ACHN (cell line): ENCODE results near the gene COA1.

Experiments
- DNase-seq: peaks from one replicate; pipeline ENCODE4 v3.0.0-alpha.2; 2015
- in situ Hi-C: cut with HindIII; loops from 2 replicates; pipeline ENCODE4 v1.10.0; 2017; ENCODE audit warnings: low sequenced_read_pairs, low pct_ligation_motif_present, low pct_unique_long_range_greater_than_20kb

COA1 gene

DNA sequence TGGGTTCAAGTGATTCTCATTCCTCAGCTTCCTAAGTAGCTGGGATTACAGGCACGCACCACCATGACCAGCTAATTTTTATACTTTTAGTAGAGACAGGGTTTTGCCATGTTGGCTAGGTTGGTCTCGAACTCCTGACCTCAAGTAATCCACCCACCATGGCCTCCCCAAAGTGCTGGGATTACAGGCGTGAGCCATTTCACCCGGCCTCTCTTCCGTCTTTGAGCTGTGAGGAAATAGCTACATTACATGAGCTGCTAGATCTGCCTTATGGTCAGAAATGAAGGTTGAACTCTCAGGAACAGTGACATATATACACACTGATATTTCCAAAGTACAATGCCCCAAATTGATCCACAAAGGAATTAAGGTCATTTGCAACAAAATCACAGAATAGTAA, 31.5 kb upstream of the COA1 start:
- in situ Hi-C loops, result no loop called here
- no peak for DNase-seq

DNA sequence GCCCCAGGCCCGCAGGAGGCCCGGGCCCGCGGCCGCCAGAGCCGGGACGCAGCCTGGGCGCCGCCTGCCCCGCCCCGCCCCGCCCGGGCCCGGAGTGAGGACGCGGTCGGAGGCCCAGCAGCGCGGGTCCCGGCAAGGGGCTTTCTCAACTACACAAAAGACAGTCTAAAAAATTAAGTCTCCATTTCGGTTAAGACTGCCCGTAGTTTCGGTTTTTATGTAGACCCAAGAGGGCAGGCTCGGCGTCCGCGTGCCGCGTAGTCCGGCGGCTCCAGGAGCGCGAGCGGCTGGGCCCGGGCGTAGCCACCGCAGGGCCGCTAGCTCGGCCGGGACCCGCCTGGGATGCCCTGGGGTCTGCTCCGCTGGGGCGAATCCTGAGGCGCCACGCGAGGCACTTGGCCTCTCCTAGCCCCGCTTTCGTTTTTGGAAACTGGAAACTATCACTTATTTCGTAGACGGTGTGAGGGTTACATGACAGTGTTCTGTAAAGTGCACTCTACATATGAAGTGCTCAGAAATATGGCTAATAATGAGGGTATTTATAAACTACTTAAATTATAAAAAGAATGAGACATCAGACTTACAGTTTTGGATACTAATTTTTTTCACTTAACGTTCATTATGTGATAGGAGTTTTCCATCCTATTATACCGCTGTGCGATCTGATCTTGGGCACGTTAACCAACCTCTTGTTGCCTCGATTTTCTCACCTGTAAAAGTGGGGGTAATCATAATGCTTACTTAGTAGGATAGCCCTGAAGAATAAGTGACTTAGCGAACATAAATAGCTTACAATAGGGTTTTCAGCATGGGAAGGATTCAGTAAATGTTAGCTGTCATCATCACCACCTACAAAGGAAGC, 29.7 kb upstream of the COA1 start:
- in situ Hi-C loops, result no loop called here
- peak; percentile 57 for DNase-seq

DNA sequence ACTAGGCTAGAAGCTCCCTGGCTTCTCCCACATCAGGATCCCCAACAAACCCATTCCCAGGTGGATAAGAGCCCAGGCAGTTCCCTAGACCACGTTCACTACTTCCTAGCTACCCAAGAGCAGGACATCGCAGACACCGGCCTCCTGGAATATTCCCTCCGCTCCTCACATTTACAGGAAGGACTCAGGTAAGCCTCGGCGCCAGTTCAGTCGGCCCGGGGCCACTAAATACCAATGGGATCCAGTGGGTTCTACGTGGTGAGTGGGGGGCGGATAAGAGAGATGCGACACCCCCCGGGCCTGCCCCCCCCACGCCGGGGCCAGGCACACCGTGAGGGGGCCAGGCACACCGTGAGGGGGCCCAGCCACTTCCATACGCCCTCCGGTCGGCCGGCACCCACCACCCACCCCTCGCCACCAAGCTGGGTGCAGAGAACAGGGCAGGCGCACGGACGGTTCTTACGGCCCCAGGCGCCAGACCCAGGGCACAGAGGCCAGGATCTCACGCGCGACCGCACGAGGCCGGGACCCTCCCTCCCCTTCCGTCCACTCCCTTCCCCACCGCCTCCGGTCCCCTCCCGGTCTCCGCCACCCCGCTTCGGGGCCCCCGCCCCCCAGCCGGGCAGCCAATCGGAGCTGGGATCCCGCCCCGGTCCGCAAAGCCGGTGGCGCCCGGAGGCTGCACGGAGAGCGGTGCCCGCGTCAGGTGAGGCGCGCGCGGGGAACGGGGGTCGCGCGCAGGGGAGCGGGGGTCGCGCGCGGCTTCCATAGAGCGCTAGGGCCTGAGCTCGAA, 28.9 kb upstream of the COA1 start, which contains the start of gene BLVRA:
BLVRA (plus strand) TSS at position 652 of the 793 bp plus-strand sequence. CDS start 12,479 bp downstream, outside the sequence.
- peak; percentile 76 for DNase-seq
- in situ Hi-C loops, result no loop called here

DNA sequence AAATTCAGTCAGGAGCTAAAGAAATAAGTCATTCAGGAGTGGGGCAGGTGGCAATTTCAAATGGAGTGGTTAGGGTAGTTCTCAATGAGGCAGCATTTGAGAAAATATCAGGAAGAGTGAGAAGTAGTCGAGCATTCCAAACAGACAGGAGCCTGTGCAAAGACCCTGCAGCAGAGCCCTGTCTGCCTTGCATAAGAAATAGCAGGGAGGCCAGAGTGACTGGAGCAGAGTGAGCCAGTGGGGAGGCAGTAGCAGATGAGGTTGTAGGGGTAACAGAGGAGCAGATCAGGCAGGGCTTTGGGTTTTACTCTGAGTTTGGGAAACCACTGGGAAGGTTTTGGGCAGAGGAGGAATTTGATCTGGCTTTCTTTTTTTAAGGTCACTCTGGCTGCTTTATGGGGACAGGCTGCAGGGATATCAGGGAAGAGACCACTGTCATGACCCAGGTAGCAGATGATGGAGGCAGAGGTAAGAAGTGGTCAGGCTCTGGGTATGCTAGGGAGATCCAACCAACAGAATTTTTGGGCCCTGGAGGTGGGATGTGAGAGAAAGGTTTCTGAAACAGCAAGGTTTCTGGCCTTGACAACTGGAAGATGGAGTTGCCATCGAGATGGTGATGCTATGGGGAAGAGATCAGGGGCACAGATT, 27.9 kb upstream of the COA1 start:
- DNase-seq, result no peak
- in situ Hi-C loops, result no loop called here

DNA sequence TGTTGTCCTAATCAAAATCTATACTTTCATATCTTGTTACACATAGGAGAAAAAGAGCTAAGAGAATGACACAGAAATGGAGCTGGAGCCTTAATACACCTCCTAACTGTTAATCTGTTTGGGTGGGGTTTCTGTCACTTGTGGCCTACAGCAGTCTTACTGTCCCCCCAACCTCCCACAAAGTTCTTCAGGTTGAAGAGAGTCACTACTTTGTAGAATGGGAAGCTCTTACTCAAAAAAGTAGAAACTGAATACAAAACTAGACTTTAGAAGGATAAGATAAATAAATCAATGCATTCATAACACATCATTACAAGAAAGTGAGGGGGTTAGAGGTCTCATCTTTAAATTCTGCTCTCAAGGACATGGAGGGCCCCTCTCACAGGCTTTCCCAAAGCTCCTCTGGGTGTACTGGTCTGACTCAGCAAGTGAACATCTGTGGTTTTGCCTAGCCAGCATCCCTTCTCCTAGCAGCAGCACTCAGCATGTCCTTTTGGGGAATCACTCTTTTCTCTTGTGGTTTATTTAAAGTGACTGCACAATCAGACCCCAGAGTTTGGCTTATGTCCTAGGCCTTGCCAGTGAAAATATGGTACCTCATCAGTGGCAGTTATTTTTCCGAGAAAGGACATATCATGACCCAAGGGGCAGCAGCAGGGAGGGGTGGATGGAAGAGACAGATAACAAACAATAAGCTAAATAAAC, 27.2 kb upstream of the COA1 start:
- DNase-seq, result peak; percentile 49
- in situ Hi-C loops, result no loop called here

DNA sequence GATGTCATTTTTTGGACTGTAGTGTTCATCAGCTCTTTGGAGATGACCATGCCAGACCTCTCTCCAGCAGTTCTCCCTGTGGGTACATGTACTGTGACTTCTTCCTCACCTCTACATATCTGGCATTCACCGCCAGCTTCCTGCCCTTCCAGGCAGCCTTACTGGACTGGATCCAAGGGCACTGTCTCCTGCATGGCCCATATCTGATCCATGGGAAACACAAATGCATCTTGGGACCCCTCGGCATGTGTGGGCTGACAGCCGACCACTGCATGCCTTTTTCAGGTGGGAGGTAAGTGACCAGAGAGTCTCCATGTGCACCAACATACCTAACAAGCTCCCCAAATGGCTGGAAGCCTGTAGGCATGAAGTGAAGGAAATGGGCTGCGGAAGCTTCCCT, 25.3 kb upstream of the COA1 start:
- DNase-seq, result no peak
- in situ Hi-C loops, result no loop called here

DNA sequence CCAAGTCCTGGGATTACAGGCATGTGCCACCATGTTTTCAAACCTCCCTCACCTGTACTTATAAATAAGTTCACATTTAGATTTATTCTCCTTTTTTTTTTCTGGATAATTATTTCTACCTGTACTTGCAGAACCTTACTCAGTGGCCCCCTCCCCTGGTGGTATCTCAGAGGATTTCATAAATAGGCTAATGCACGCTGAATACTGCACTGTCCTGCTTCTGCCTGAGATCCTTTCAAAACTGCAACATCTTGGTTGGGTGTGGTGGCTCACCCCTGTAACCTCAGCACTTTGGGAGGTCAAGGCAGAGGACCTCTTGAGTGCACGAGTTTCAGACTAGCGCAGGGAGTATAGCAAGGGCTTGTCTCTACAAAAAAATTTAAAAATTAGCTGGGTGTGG, 24.5 kb upstream of the COA1 start:
- in situ Hi-C loops, result no loop called here
- no peak for DNase-seq

DNA sequence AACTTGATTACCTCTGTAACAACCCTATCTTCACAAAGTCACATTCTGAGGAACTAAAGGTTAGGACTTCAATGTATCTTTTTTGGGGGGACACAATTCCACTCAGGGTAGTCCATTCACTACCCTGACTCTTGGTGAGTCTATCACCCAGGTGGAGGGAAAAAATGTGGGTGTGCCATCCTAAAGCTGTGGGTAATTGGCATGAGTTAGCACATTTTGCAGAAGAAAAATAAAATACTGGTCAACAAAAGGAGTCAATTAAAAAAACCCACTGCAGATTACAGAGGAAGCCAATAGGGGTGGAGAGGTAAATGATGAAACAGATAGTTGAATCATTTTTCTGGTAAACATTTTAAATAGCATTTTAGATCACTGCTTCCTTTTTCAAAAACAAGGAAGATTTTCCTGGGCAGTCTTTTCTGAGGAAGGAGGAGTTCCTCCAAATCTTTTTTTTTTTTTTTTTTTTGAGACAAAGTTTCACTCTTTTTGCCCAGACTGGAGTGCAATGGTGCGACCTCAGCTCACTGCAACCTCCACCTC, 24.0 kb upstream of the COA1 start:
- no peak for DNase-seq
- in situ Hi-C loops, result no loop called here

DNA sequence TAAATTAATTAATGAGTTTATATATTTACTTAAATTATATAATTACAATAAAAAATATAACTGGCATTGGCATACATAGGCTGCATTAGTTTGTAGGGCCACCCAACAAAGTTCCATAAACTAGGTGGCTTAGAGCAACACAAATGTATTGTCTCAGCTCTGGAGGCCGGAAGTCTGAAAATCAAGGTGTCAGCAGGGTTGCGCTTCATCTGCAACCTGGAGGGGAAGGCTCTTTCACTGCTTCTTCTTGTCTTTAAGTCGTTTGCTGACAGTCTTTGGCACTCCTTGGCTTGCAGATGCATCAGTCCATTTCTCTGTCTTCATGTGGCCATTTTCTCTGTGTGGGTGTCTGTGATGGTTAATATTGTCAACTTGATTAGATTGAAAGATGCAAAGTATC, 23.1 kb upstream of the COA1 start:
- in situ Hi-C loops, result no loop called here
- no peak for DNase-seq

DNA sequence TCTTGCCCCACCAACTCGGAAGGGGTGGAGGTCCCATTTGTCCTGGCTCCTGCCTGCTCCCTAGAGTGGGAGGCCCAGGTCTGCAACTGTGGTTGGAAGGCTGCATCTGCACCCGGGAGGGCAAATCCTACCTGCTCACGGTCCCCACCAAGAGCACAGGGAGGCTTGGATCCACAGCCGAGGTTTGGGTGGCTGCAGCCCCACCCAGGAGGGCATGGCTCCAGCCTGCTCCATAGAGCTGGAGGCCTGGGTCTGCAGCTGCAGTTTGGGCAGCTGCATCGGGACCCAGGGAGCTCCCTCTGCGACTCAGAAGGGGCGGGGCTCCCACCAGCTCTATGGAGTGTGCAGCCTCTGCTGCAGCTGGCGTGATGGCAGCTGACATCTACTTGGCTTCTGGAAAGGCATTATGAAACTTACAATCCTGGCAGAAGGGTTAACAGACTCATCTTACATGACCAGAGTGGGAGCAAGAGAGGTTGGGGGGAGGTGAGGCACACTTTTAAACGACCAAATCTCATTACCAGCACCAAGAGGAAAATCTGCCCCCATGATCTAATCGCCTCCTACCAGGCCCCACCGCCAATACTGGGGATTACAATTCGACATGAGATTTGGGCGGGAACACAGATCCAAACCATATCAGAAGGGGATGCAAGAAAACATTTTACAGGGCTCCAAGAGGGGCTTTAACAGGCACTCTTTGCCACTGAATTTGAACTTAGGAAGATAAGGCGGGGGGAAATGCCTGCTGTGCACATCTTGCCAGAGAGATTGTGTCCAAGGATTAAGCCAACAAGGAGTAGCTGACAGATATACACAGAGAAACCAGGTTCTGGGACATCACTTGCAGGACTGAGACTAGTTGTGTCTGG, 20.9 kb upstream of the COA1 start:
- no peak for DNase-seq

DNA sequence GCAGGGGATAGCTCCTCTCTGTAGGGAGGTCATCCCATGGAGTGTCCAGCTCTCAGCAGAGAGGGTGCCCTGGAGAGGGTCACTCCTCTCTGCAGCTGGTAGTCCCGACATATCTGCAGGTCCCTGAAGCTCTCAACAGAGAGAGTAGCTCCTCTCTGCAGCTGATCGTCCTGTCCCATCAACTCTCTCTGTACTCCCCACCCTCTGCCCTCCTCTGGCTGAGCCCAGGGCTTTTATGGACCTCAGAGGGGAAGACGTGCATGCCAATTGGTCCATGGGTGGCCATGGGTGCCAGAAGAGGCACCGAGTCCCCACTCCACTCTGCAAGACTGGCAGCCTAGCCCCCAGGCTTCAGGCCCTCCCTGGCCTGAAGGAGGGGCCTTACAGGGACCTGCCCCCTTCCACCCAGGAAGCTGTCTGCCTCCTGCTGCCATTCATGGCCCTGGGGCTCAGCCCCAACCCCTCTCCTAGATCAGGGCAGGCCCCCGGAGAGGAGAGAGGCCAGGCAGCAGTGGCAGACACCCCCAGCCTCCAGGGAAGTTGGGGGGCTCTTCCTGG, 20.1 kb upstream of the COA1 start:
- in situ Hi-C loops, result no loop called here
- no peak for DNase-seq

More for the DNA sequence above, 20.9 kb upstream of the COA1 start:
- in situ Hi-C loops, result no loop called here

DNA sequence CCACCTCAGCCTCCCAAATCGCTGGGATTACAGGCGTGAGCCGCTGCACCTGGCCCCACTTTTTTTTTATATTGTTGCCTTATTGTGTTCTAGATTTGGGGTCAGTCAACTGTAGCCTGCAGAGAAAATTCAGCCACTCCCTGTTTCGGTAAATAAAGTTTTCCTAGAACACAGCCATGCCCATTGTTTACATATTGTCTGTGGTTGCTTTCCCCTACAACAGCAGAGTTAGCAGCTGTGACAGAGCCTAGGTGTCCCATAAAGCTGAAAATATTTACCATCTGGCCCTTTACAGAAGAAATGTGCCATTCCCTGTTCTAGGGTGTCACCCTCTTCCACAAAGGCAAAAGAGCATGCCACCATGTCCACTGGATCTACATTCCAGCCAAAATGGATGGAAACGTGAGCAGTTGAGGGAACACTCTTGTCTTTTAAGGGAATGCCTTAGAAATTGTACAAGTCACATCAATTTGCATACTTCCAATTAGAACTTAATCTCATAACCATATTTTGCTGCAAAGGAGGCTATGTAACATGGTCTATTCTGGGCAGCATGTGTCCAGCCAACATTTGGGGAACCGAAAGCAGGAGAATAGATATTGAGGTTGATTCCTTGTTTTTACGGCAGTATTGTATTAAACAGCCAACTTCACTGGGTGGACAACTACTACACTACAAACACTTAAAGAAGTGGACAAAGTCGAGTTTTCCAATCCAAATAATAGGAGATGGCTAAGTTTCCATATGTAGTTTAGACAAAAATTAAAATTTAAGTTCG, 18.2 kb upstream of the COA1 start:
- no peak for DNase-seq
- in situ Hi-C loops, result no loop called here

DNA sequence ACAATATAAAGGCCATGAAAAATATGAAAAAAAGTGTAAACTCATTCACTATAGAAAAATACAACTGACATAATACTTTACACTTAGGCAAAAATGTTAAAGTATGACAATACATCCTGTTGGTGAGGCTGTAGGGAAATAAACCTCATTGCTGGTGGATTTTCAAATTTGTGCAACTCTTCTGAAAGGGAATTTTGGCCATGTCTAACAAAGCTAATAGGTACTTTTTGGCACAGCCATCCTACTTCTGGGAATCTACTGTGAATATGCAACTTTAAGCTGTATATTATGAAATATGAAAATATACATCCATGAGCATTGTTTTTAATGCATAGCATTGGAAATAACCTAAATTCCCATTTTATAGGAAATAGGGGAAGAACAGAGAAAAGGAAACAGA, 13.4 kb upstream of the COA1 start:
- in situ Hi-C loops, result no loop called here
- DNase-seq, result no peak

DNA sequence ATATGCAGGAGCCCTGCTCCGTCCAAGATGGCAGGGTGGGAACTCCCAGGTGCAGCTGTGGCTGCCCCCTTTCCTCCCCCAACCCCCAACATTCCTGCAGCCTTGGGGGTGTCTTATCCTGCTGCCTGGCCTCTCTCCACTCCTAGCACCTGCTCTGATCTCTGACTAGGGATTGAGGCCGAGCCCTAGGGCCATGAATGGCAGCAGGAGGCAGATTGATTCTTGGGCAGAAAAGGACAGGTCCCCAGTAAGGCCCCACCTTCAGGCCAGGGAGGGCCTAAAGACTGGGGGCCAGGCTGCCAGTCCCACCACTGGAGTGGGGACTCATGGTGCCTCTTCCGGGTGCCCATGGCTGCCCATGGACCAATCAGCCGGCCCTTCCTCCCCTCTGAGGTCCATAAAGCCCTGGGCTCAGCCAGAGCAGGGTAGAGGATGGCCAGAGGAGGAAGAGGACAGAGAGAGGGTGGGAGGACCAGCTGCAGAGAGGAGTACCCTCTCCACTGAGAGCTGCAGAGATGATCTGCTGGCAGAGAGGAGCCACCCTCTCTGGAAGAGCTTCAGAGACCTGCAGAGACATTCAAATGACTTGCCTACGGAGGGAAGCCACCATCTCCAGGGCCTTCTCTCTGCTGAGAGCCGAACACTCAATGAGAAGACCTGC, 8.3 kb upstream of the COA1 start:
- no peak for DNase-seq
- in situ Hi-C loops, result no loop called here

DNA sequence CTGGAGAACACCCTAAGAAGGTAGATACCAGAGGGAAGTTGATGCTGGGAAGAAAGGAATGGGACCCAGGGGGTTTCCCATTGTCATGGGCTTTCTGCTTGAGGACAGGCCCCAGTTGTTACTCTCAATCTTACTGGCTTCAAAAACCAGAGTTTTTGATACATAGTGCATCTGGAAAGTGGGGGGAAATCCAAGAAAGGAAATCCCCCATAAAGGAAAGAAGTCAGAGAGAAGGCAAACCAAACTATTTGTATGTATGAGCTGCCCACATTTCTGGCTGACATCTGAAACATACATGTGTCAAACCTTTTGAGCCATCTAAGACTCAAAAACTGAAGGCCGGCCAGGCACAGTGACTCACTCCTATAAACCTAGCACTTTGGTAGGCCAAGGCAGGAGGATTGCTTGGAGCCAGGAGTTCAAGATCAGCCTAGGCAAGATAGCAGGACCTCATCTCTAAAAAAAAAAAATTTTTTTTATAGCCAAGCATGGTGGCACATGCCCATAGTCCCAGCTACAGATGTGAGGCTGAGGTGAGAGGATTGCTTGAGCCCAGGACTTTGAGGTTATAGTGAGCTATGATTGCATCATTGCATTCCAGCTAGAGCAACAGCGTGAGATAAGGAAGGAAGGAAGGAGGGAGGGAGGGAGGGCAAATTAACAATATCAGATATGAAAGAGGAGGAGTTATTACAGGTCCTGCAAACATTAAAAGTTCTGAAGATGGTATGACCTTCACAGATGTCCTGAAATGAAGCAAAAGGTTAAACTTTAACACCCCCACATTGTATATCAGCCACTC, 6.7 kb upstream of the COA1 start:
- in situ Hi-C loops, result no loop called here
- no peak for DNase-seq
